GM18870 (cell line): Measurements from ENCODE around the gene MBP.

Experiments
- ATAC-seq: cut with Tn5 transposase; IDR thresholded peaks from one replicate; pipeline ENCODE4 v1.9.1; 2021; ENCODE audit warnings: moderate library complexity; ENCODE audit not compliant: unreplicated experiment

MBP gene

DNA sequence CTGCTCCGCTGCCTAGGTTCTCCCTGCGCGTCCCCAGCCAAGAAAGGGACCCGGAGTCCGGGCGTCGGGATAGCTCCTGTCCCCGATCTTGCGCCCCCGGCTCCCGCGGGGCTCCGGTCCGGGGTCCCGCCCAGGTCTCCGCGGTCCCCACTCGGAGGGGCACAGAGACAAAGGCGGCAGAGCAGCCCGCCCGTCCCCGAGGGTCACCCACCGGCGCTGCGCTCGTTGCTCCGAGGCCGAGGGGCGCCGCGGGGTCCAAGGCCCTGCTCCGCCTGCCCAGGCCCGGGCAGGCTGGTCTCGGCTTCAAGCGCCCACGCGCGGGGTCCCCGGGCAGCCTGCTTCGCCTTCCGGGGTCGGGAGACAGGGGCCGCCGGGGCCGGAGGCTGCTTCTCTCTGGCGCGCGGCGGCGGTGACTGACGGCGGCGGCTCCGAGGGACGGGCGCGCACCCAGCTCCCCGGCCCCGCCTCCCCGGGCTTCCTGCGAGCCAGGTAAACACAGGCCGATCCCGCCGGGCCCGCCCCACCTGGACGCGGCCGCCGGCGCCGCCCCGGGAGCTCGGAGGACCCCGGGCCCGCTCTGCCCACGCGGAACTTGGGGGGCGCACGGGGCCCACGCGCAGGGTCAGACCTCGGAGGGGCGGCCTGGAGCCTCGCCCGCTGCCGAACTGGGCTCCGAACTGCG, at the start of gene MBP:
MBP (minus strand) TSS at position 415 of the 682 bp plus-strand sequence. CDS start 27,522 bp downstream, outside the sequence.
- peak; percentile 27 for ATAC-seq

GRCh38 chr18:77181950-77182707, 49.5 kb upstream of the MBP start:
- no peak for ATAC-seq

GRCh38 chr18:77178559-77178958, 46.0 kb upstream of the MBP start:
- no peak for ATAC-seq

- no peak for ATAC-seq
Observed at GRCh38 chr18:77177009-77177408, 44.4 kb upstream of the MBP start.

DNA sequence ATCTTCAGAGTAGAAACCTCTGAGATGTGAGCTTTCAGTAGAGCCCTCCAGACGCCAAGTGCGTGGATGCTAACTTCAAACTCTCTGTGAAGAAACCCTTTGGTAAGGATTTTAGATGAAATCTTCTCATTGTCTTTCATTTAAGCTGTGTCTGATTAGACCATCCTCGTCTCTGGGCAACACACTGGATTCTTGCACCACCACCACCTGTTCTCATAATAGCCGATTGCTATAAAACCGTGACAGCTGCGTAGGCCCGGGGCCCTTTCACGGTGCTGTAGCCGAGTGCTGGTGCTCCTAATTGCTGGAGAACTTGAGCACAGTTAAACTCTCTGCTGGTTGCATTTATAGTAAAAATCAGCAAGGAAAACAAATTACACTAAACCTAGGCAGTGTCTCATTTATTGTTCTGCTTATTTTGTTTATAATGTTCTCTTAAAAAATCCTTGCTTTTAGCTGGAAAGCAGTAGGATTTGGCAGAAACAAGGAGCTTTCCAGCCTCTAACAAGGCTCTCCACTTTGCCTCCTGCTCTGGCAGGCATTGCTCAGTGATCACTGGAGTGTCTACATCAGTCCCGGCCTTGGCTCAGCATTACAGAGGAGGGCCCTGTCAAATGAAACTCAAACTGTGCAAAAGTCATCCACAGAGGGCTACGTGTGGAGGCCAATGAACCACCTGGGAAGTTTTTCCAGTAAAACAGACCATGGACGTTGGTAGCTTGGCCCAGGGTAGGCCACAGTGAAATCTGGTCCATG, 40.9 kb upstream of the MBP start:
- ATAC-seq = no peak

DNA sequence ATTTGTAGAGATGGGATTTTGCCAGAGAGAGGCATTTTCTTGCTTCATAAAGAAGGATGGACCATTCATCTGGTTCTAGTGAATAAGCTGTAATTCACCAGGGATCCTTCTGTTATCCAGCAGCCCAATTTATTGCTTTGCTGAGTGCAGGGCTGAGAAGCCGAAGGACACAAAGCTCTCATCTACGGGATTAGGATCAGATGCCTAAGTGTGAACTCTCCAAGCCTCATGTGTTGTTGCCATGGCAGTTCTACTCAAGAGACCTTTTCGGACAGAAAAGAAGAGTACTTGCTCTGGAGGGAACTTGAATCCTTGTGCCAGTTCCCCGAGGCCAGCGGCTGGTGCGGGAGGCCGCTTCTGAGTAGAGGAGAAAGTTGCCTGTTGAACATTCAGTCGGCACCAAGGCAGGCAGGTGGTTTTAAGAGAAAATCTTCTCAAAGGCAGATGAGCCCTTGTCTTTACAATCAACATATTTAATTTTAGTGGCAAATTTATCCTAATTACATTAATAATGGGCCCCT, 38.4 kb upstream of the MBP start:
- ATAC-seq = no peak

DNA sequence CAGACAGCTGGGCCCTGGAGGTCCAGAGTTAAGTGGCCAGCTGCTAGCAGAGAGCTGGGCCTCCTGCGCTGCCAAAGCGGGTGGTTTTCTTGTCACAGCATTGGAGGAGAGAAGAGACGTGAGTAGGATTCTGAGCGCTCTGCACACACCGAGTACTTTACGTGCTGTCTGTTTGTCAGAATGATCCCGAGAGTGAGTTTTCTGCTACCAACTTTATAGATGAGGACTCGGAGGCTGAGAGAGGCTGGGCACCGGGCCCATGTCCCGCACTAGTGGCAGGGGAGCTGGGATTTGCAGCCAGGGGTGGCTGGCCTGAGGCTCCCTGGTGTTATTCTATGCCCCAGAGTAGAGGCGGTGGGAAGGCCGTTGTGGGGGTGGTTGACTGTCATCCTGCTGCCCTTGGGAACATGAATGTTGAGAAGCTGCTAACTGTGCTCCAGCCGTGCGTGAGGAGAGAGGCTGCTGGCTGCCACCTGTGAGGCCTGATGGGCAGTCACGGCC, 36.3 kb upstream of the MBP start:
- ATAC-seq = no peak

DNA sequence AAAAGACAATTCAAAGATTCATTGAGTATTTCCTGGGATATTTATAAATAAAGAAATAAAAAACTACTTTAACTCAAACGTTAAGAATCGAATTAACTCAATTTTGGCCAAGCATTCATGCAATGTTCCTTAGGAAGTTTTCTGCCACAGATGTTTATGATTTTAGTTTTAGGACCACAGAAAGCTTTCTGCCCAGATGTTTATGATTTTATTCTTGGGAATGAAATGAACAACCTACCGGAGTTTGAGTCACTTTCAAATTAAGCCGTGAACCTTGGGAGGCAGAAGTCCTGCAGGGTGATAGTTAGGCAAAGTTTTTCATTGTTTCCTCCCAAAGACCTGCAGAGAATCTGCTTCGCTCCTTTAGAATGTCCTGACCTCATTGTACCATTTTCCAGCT, 34.7 kb upstream of the MBP start:
- no peak for ATAC-seq

DNA sequence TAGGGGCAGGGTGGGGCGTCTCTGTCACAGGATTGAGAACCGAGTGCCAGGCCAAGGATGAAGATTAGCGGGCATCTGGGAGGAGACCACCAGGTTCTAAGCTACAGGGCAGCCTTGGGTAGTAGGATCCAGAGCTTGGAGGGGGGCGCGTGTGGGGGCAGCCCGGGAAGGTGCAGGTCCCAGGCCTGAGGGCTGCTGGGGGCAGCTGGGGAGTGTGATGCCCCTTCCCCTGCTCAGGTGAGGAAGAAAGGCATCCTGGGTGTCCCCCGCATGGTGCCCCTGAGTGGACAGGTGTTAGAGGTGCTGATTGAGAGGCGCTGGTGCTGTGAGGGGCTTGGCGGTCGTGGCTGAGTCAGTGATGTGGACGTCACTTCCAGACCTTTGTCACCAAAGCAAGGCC, 33.9 kb upstream of the MBP start:
- no peak for ATAC-seq

GRCh38 chr18:77165503-77166188, 33.1 kb upstream of the MBP start:
- ATAC-seq = no peak

DNA sequence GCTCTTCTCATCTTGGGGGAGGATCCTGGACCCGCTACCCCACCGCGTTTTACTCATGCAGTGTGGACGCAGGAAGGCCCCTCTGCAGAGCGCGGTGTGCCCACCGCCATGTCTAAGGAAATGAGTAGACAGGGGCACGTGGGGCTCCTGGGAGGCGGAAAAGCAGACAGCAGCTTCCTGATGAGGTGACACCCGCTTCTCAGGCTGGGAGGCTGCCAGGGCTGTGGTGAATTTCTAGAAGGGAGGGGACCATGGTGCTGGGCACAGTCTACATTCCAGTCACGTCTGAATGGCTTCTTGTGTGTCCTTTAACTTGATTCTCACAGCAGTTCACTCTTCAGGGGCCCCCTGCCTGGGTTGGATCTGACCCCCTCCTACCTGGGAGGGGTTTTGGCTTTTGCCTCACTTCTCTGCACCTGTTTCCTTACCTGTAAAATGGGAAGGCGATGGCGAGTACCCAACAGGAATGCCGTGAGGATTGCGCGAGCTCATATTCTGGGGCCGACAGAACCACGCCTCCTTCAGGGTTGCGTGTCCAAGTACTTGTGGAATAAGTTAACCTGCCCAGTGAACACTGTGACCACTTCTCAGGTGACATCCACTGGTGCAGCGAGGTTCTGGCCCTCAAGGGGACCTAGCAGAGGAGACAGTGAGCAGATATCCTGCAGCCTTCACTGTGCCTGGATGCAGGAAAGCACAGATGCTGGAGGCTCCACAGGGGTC, 32.3 kb upstream of the MBP start:
- no peak for ATAC-seq

DNA sequence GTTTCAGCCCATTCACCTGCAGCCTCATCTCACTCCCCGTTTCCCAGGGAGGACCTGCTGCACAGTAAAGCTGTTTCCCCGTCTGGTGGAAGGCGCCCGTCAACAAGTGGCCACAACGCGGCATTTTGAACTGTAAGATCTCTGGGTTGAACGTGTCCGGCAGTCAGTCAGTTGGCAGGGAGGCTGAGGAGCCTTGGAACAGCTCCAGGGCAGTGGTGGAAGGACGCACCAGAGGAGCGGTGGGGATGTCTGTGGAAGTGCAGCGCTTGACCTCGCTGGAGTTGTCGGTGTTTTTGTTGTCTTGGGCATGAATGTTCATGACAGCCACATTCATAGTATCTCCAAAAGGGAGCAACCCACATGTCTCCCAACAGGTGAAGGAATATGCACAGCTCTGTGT, 31.4 kb upstream of the MBP start:
- no peak for ATAC-seq

GRCh38 chr18:77162580-77162979, 30.0 kb upstream of the MBP start:
- no peak for ATAC-seq

- ATAC-seq = no peak
Observed at GRCh38 chr18:77161961-77162360, 29.4 kb upstream of the MBP start.

DNA sequence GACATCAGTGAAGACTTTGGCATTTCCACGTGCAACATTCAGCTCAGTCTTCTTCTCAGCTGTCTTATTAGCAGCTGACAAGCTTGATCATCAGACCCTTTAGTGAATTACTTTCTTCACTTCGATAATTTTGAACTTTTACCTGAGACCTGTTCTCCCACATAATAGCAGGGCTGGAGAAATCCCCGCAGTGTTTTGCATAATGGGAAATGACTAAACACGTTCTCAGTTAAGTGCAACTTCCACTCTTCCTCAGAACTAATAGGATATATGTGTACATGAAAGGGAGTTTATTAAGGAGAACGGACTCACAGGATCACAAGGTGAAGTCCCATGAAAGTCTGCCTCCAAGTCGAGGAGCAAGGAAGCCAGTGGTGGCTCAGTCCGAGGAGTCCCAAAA, 28.8 kb upstream of the MBP start:
- ATAC-seq = no peak

DNA sequence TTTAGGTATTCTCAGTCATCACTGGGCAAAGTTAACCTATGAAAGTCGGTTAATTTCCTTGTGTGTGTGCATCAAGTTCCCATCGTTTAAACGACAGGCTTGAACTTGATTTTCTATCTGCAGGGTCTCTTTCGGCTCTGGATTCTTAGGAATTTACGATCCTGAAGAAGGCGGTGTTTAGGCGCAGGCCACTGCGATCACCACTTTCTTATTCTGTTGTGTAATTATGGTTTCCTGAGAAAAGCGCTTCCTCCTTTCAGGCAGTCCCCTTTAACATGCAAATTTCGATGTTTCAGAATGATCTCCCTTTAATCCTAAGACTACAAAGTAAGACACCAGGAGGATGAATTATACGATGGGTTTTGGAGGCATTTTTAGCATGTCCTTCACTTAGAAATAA, 27.9 kb upstream of the MBP start:
- no peak for ATAC-seq

DNA sequence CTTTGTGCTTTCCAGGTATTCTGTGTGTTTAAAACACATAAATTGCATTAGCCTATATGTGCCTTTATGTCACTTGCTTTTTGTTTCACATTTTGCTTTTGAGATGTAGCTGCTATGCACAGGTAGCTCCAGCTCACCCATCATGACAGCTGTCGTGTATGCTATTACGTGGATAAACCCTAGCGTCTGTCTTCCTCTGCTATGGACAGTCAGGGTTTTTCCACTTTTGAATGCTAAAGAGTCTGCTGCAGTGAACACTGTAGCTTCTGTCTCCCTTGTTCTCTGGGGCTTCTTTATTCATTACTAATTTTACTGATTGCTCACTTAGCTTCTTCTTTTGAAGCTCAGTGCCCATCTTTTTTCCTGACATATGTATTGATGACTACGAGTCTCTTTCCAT, 24.7 kb upstream of the MBP start:
- ATAC-seq = peak; percentile 59

DNA sequence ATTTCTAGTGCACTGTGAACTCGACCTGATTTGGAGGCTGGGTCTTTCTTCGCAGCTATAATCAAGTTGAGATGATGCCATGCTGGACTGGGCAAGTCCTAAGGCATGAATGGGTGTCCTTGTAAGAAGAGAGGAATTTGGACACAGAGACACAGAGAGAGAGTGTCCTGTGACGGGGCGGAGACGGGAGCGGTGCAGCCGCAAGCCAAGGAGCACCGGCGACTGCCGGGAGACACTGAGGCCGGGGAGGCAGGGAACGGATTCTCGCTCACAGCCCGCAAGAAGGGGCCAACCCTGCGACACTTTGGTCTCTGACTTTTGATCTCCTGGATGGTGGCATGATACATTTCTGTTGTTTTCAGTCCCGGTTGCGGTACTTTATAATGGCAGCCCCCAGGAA, 22.4 kb upstream of the MBP start:
- no peak for ATAC-seq

- ATAC-seq = no peak
Observed at GRCh38 chr18:77153404-77153803, 20.8 kb upstream of the MBP start.
